Neural progenitor cell (in vitro differentiated cells): ENCODE measurements around the gene SLC35F3. TPM values are rescaled to one million over a fixed set of nuclear protein-coding genes. Genes with fewer than 3 reads are reported as not detected.

Experiments
- DNase-seq: peaks from one replicate; pipeline ENCODE4 v3.0.0-alpha.2; 2016; ENCODE audit warnings: low spot score
- H2AFZ ChIP-seq: fragments of 200-600 bp; sonication (generic); replicated peaks from 2 replicates; pipeline ENCODE4 v1.6.1; 2016; ENCODE audit warnings: antibody characterized with exemption
- H3F3A ChIP-seq: fragments of 200-600 bp; sonication (generic); 2 replicates; pipeline ENCODE4 v1.6.1; 2016; ENCODE audit warnings: antibody characterized with exemption, low read depth
- H3K27ac ChIP-seq: fragments of 200-600 bp; sonication (generic); 2 replicates; pipeline ENCODE4 v1.5.1; 2016; ENCODE audit warnings: mild to moderate bottlenecking
- H3K27me3 ChIP-seq: fragments of 200-600 bp; sonication (generic); 2 replicates; pipeline ENCODE4 v1.6.1; 2016; ENCODE audit warnings: mild to moderate bottlenecking, moderate library complexity
- H3K36me3 ChIP-seq: fragments of 200-600 bp; sonication (generic); 2 replicates; pipeline ENCODE4 v1.5.1; 2016
- H3K4me1 ChIP-seq: fragments of 200-600 bp; sonication (generic); 2 replicates; pipeline ENCODE4 v1.6.1; 2016; ENCODE audit warnings: mixed run types
- H3K4me2 ChIP-seq: fragments of 200-600 bp; sonication (generic); 2 replicates; pipeline ENCODE4 v1.6.1; 2016
- H3K4me3 ChIP-seq: fragments of 200-600 bp; sonication (generic); 2 replicates; pipeline ENCODE4 v1.5.1; 2016
- H3K79me2 ChIP-seq: fragments of 200-600 bp; sonication (generic); 2 replicates; pipeline ENCODE4 v1.6.1; 2016; ENCODE audit warnings: low read depth
- H3K9ac ChIP-seq: fragments of 200-600 bp; sonication (generic); 2 replicates; pipeline ENCODE4 v1.6.1; 2016
- H3K9me3 ChIP-seq: fragments of 200-600 bp; sonication (generic); 2 replicates; pipeline ENCODE4 v1.5.1; 2016; ENCODE audit warnings: low read depth
- H4K20me1 ChIP-seq: fragments of 200-600 bp; sonication (generic); 2 replicates; pipeline ENCODE4 v1.6.1; 2016; ENCODE audit warnings: low read depth
- H3K27ac Mint-ChIP-seq: 3 replicates; pipeline ENCODE4 v1.8.0; 2021; ENCODE audit warnings: mixed read lengths
- H3K27me3 Mint-ChIP-seq: 2 replicates; pipeline ENCODE4 v1.8.0; 2022; ENCODE audit warnings: low read depth, mild to moderate bottlenecking, inconsistent platforms, moderate library complexity, mixed read lengths; ENCODE audit not compliant: insufficient read depth
- H3K36me3 Mint-ChIP-seq: 3 replicates; pipeline ENCODE4 v1.8.0; 2021; ENCODE audit warnings: mixed read lengths
- H3K4me1 Mint-ChIP-seq: 3 replicates; pipeline ENCODE4 v1.8.0; 2021; ENCODE audit warnings: mixed read lengths
- H3K4me3 Mint-ChIP-seq: 3 replicates; pipeline ENCODE4 v1.8.0; 2021; ENCODE audit warnings: mild to moderate bottlenecking, moderate library complexity, mixed read lengths
- H3K9me3 Mint-ChIP-seq: 3 replicates; pipeline ENCODE4 v1.8.0; 2020; ENCODE audit warnings: mixed read lengths
- EZH2 ChIP-seq: fragments of 200-600 bp; sonication (generic); IDR thresholded peaks from 2 replicates; pipeline ENCODE4 v1.6.1; 2017; ENCODE audit warnings: antibody characterized with exemption, mild to moderate bottlenecking, moderate library complexity
- EZH2phosphoT487 ChIP-seq: fragments of 200-600 bp; sonication (generic); IDR thresholded peaks from 2 replicates; pipeline ENCODE4 v1.6.1; 2017; ENCODE audit warnings: antibody characterized with exemption
- total RNA-seq: library from RNA; depleted of rRNA; stranded (reverse); fragments of >200 nt; gene quantifications from 2 replicates; pipeline ENCODE4 v1.2.3, GENCODE V29; 2015; ENCODE audit warnings: low replicate concordance
- TF ChIP-seq, protein P1 (sequence below): fragments of 200-600 bp; sonication (generic); IDR thresholded peaks from 2 replicates; pipeline ENCODE4 v1.5.1; 2017; ENCODE audit warnings: antibody characterized with exemption, mild to moderate bottlenecking

Gene SLC35F3
- total RNA-seq, 1 donor from 2014 or later = 0.79 TPM

DNA sequence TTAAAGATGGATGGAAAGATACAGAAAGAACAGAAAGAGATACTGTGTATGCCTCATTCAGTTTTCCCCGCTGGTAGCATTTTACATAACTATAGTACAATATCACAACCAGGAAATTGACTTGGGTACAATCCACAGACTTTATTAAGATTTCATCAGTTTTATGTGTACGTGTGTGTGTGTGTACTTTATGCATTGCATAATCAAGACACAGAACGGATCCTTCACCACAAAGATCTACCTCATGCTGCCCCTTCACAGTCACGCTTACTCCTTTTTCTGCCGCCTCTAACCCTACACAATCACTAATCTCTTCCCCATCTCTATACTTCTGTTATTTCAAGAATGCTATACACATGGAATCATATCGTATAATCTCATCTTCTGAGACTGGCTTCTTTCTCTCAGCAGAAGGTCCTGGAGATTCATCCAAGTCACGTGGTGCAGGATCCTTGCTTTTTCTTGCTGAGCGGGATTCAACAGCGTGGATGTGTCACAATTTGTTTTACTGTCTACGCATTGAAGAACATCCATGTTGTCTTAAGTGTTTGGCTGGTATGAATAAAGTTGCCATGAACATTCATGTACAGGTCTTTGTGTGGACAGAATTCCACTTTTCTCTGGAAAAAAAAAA lies 76.7 kb downstream of the SLC35F3 start:
- Histone ChIP-seq H3K9me3 (no peaks in the 10 kb centered on the region), H3F3A (no peaks in the 10 kb centered on the region), H3K9ac (no peak overlapping the region), H4K20me1 (no peaks in the 10 kb centered on the region), H3K27ac (no peak overlapping the region), H3K27me3 (no peaks in the 10 kb centered on the region), H3K4me2 (no peak overlapping the region), H3K36me3 (no peaks in the 10 kb centered on the region), H3K79me2 (no peaks in the 10 kb centered on the region), H3K4me1 (no peaks in the 10 kb centered on the region), H2AFZ (no peak overlapping the region), H3K4me3 (no peak overlapping the region)
- no peak overlapping the region for H3K4me3 Mint-ChIP-seq
- DNase-seq = no peak
- no peaks in the 10 kb centered on the region for H3K4me1 Mint-ChIP-seq
- H3K36me3 Mint-ChIP-seq = no peaks in the 10 kb centered on the region
- no peak for TF ChIP-seq EZH2phosphoT487
- TF ChIP-seq EZH2 = no peak
- no peak overlapping the region for H3K27ac Mint-ChIP-seq
- no peaks in the 10 kb centered on the region for H3K9me3 Mint-ChIP-seq
- H3K27me3 Mint-ChIP-seq = peaks cover 5% of the 10 kb centered on the region

DNA sequence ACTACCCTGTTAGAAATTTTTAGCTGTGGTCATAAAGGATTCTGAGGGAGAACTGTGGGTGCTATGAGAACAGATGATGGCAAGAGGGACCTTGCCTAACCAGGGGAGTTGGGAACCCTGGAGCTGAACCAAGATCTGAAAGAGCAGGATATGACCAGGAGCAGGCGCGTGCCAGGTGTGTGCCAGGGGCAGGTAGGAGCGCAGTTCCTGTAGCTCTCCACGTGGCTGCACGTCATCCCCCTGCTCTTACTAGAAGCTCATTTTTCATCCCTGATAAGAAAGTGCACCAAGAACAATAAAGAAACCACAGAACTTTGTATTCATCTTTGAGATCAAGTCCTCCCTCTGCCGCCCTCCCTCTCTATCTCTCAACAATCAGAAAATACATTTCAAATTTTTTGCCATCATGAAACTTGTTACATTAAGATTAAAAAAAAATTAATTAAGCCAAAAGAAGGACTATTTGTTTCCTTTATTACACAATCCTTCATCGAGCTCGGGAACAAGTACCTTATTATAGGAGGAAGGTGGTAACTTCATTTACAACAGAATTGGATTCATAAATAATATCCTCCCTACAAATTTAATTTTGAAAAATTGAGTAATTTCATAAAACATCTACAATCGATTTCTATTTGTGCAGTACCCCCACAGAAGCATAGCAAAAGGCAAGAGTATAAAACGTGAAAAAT lies 78.5 kb downstream of the SLC35F3 start:
- Mint-ChIP-seq H3K27me3 (peaks cover 3% of the 10 kb centered on the region), H3K4me1 (no peaks in the 10 kb centered on the region), H3K9me3 (no peaks in the 10 kb centered on the region), H3K36me3 (no peaks in the 10 kb centered on the region), H3K4me3 (no peak overlapping the region), H3K27ac (no peak overlapping the region)
- Histone ChIP-seq H2AFZ (no peak overlapping the region), H3K9me3 (no peaks in the 10 kb centered on the region), H4K20me1 (no peaks in the 10 kb centered on the region), H3K4me2 (no peak overlapping the region), H3K27ac (no peak overlapping the region), H3F3A (no peaks in the 10 kb centered on the region), H3K27me3 (no peaks in the 10 kb centered on the region), H3K79me2 (no peaks in the 10 kb centered on the region), H3K36me3 (no peaks in the 10 kb centered on the region), H3K4me1 (no peaks in the 10 kb centered on the region), H3K9ac (no peak overlapping the region), H3K4me3 (no peak overlapping the region)
- no peak for DNase-seq
- TF ChIP-seq, protein P1, sequence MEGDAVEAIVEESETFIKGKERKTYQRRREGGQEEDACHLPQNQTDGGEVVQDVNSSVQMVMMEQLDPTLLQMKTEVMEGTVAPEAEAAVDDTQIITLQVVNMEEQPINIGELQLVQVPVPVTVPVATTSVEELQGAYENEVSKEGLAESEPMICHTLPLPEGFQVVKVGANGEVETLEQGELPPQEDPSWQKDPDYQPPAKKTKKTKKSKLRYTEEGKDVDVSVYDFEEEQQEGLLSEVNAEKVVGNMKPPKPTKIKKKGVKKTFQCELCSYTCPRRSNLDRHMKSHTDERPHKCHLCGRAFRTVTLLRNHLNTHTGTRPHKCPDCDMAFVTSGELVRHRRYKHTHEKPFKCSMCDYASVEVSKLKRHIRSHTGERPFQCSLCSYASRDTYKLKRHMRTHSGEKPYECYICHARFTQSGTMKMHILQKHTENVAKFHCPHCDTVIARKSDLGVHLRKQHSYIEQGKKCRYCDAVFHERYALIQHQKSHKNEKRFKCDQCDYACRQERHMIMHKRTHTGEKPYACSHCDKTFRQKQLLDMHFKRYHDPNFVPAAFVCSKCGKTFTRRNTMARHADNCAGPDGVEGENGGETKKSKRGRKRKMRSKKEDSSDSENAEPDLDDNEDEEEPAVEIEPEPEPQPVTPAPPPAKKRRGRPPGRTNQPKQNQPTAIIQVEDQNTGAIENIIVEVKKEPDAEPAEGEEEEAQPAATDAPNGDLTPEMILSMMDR = no peak
- no peak for TF ChIP-seq EZH2phosphoT487

DNA sequence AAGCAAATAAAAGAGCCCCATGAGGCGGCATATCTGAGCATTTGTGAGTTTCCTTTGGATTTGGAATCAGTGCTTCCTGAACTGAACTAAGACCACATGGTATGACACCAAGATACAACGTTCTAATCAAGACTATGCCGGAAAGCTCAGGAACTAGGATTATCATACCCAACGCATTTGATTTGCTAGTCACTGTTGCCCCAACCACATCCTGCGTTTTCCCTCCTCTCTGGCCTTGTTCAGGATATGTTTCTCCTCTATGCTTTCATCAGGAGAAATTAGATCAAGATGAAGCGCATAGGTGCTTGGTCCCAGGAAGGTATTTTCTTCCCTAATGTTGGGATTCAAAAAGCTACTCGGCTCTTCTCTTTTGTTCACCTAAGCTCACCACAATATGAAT lies 79.3 kb downstream of the SLC35F3 start:
- Histone ChIP-seq H3K9me3 (no peaks in the 10 kb centered on the region), H4K20me1 (no peaks in the 10 kb centered on the region), H3K36me3 (no peaks in the 10 kb centered on the region), H3F3A (no peaks in the 10 kb centered on the region), H3K9ac (no peak overlapping the region), H3K79me2 (no peaks in the 10 kb centered on the region), H3K27ac (no peak overlapping the region), H2AFZ (no peak overlapping the region), H3K4me2 (no peak overlapping the region), H3K4me3 (no peak overlapping the region), H3K27me3 (no peaks in the 10 kb centered on the region), H3K4me1 (no peaks in the 10 kb centered on the region)
- no peak overlapping the region for H3K27ac Mint-ChIP-seq
- H3K4me3 Mint-ChIP-seq = no peak overlapping the region
- no peaks in the 10 kb centered on the region for H3K9me3 Mint-ChIP-seq
- H3K27me3 Mint-ChIP-seq = peaks cover 3% of the 10 kb centered on the region
- no peaks in the 10 kb centered on the region for H3K4me1 Mint-ChIP-seq
- TF ChIP-seq EZH2 (no peak), EZH2phosphoT487 (no peak)
- TF ChIP-seq, protein P1 = no peak
- no peak for DNase-seq
- no peaks in the 10 kb centered on the region for H3K36me3 Mint-ChIP-seq
